ENCODE measurements around the gene SBNO1.
A peak's percentile ranks its signal among the peaks of the same experiment; 100 is the strongest.
"Not testable (repeated sequence)": the region's sequence is repeated elsewhere in the genome, so short reads cannot be mapped to it uniquely, and the experiment has no call there.

SBNO1 gene

DNA sequence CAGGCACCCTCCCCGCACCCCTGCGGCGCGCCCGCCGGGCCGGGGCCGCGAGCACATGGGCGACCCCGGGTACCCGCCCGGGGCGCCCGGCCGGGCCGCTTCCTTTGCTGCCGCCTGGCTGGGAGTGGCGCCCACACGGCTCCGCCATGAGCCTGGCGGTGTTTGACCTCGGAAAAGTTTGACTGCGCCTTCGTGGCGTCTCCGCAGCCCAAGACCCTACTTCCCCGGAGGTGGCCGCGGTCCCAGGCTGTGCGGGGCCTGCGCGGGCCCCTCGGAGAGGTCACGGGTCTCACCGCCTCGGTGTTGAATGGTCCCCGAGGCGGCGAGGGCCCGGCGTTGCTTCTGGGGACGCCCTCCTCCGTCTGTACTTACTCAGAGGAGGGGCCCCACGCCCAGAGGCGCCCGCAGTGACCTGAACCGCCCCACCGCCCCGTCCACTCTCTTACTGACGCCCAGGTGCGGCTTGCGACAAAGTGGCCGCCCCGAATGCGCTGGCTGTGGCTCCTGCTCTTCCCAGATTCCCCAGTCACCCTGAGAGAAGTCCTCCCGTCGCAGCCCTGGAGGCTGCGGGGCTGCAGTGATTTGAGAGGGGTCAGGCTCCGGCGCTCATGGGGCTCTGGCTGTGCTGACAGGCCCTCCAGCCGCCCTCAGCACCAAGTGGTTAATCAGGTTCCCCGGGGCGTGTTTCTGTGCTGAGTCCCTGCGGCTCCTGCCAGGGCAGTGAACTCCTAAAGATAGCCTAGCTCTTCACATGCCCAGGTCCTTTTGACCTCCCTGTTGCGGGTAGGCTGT lies 25.1 kb upstream of the SBNO1 start:
- FAIRE-seq (no peak), DNase-seq (ENCODE audit: extremely low spot score, insufficient read length, low read depth) (no peak)

- no peak for FAIRE-seq
- no peak for DNase-seq (ENCODE audit: extremely low spot score, insufficient read length, low read depth)
Measured at GRCh38 chr12:123388951-123389559, 24.4 kb upstream of the SBNO1 start.

- FAIRE-seq (peak; percentile 54), DNase-seq (ENCODE audit: extremely low spot score, insufficient read length, low read depth) (no peak)
Measured at GRCh38 chr12:123388177-123388950, 23.7 kb upstream of the SBNO1 start.

GRCh38 chr12:123387508-123388176 lies 23.0 kb upstream of the SBNO1 start:
- FAIRE-seq = no peak

GRCh38 chr12:123385536-123385935 lies 20.9 kb upstream of the SBNO1 start:
- FAIRE-seq; DNase-seq (ENCODE audit: extremely low spot score, insufficient read length, low read depth): not testable (repeated sequence)

More at GRCh38 chr12:123387508-123388176, 23.0 kb upstream of the SBNO1 start:
- DNase-seq (ENCODE audit: extremely low spot score, insufficient read length, low read depth) = no peak

DNA sequence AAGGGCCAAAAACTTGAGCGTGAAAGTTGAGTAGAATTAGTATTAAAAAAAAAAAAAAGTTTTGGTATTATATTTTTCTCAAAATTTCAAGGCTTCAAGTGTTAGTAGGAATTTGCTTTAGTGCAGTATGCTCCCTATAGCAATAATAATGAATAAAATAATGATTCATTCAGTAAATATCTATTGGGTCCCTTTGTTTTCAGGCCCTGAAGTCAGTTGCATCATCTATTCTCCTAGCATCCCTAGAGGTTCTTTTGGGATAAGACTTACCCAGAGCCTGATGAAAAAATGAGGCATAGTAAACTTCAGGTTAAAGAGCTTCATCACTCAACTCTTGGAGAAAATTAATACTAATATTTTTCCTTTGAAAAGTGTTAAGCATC lies 20.3 kb upstream of the SBNO1 start:
- FAIRE-seq (no peak), DNase-seq (ENCODE audit: extremely low spot score, insufficient read length, low read depth) (no peak)

- no peak for FAIRE-seq
Measured at GRCh38 chr12:123384318-123384993, 19.8 kb upstream of the SBNO1 start.

GRCh38 chr12:123382684-123383083 lies 18.0 kb upstream of the SBNO1 start:
- no peak for FAIRE-seq
- DNase-seq (ENCODE audit: extremely low spot score, insufficient read length, low read depth) = no peak

More at GRCh38 chr12:123384318-123384993, 19.8 kb upstream of the SBNO1 start:
- no peak for DNase-seq (ENCODE audit: extremely low spot score, insufficient read length, low read depth)

DNA sequence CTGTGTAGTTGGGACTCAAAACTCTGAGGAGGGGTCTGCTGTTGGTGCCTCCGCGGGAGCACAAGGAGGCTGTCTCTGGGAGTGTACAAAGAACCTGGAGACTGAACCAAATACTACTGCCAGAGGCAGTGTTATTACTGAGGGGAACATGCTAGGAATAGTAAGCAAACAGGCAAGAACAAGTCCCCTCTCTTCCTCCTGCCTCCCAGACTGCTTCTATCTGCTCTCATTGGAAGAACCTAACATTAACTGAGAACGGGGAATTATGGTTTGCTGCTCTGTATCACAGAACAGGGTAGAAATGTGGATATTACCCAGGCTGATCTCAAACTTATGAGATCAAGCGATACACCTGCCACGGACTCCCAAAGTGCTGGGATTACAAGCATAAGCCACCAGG lies 14.7 kb upstream of the SBNO1 start:
- DNase-seq (ENCODE audit: extremely low spot score, insufficient read length, low read depth) = no peak

GRCh38 chr12:123372415-123372814 lies 7.8 kb upstream of the SBNO1 start:
- FAIRE-seq; DNase-seq (ENCODE audit: extremely low spot score, insufficient read length, low read depth): not testable (repeated sequence)

More for the DNA sequence above, 14.7 kb upstream of the SBNO1 start:
- no peak for FAIRE-seq

- DNase-seq (ENCODE audit: extremely low spot score, insufficient read length, low read depth); FAIRE-seq: not testable (repeated sequence)
Measured at GRCh38 chr12:123371667-123372368, 7.2 kb upstream of the SBNO1 start.

DNA sequence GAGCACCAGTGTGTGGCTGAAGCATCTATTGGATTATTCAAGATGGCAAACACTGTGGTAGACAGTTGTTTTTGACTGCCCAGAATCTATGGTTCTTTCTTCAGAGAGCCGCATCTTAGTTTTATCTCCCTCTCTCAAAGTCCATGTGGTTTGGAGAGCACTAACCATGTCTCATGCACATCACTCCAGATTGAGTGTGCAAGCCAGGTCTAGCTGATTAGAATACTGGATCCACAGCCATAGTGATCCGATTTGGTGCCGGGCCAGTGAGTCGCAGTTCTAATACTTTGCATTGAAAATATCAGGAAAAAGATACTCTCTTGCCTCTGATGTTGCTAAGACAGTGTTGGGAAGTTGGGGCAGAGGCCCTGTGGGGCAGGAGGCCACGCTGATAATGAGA lies 4.6 kb upstream of the SBNO1 start:
- FAIRE-seq (no peak), DNase-seq (ENCODE audit: extremely low spot score, insufficient read length, low read depth) (no peak)

DNA sequence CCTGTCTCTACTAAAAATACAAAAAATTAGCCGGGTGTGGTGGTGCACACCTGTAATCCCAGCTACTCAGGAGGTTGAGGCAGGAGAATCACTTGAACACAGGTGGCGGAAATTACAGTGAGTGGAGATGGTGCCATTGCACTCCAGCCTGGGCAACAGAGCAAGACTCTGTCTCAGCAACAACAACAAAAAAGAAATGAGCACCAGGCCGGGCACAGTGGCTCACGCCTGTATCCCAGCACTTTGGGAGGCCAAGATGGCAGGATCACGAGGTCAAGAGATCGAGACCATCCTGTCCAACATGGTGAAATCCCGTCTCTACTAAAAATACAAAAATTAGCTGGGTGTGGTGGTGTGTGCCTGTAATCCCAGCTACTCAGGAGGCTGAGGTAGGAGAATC lies 3.8 kb upstream of the SBNO1 start:
- not testable (repeated sequence) for FAIRE-seq; DNase-seq (ENCODE audit: extremely low spot score, insufficient read length, low read depth)

GRCh38 chr12:123367511-123367910 lies 2.9 kb upstream of the SBNO1 start:
- DNase-seq (ENCODE audit: extremely low spot score, insufficient read length, low read depth) (no peak), FAIRE-seq (no peak)

DNA sequence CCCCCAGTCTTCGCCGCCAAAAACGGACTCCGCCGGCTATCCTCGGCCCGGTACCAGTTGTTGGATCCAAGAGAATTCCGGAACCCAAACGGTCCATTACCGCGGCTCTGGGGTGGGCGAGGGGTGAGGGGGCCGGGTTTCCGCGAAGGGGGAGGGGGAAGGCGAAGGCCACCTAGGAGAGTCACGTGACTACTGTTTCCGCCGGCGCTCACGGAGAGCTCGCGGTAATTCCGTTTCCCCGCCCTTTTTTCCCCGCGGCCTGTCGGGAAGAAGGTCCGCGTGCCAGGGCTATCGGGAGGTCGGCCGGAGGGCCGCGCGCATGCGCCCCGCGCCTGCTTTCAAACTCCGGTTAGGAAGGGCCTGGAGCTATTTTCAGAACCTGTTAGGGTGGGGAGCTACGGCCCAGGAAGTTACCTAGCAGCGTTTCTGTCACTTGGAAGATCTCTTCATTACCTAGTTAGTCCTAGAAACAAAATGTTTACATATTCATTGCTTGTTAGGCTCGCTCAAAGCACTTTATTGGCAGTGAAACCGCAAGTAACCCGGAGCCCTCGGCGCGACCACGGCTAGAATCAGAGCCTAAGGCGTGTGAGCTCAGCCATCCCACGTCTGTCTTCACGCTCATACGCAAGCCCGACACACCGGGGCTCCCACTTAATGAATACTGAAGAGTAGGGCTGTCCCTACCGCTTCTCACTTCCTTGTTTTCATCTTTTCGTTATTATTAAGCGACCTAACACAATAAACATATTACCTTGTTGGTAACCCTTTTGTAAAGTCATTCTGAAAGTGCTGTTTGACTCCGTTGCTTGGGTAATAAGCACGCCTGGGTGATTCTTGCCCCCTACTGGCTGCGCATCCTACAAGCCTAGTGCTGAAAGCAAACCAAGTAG lies 624 bp upstream of the SBNO1 start:
- FAIRE-seq (peak; percentile 94), DNase-seq (ENCODE audit: extremely low spot score, insufficient read length, low read depth) (peak; percentile 91)

- FAIRE-seq (no peak), DNase-seq (ENCODE audit: extremely low spot score, insufficient read length, low read depth) (no peak)
Measured at GRCh38 chr12:123363740-123364531, 711 bp downstream of the SBNO1 start.

GRCh38 chr12:123363390-123363739 lies 1.3 kb downstream of the SBNO1 start:
- FAIRE-seq = no peak
- DNase-seq (ENCODE audit: extremely low spot score, insufficient read length, low read depth) = no peak
